Liver (tissue), 9 donors: ENCODE data around the gene CCDC182. TPM values are rescaled to one million over a fixed set of nuclear protein-coding genes. Genes with fewer than 3 reads are reported as not detected.

ENCODE experiments used
- DNase-seq: peaks from one replicate; pipeline ENCODE4 v3.0.0-alpha.2; 2017; ENCODE audit warnings: low spot score
- H3K27ac ChIP-seq, 2 donors: one replicate each; pipeline ENCODE4 v1.7.0; 2013; ENCODE audit warnings: inconsistent platforms in 2 of 2, low read length in 2 of 2, control low read depth in 1 of 2, low read depth in 1 of 2, mild to moderate bottlenecking in 1 of 2
- H3K27me3 ChIP-seq, 4 donors: one replicate each; pipeline versions ENCODE4 v1.6.1 to v1.7.0; 2013; ENCODE audit warnings: low read length in 3 of 4, inconsistent platforms in 1 of 4, mild to moderate bottlenecking in 1 of 4, moderate library complexity in 1 of 4; ENCODE audit not compliant: control insufficient read depth in 4 of 4, insufficient read depth in 4 of 4
- H3K36me3 ChIP-seq, 4 donors: one replicate each; pipeline versions ENCODE4 v1.6.1 to v1.7.0; 2013; ENCODE audit warnings: low read length in 3 of 4, mild to moderate bottlenecking in 3 of 4, low read depth in 1 of 4, moderate library complexity in 1 of 4; ENCODE audit not compliant: control insufficient read depth in 4 of 4, insufficient read depth in 3 of 4
- H3K4me1 ChIP-seq, 4 donors: one replicate each; pipeline versions ENCODE4 v1.6.1 to v1.7.0; 2013; ENCODE audit warnings: low read length in 3 of 4, mild to moderate bottlenecking in 3 of 4, moderate library complexity in 1 of 4; ENCODE audit not compliant: control insufficient read depth in 4 of 4, insufficient read depth in 4 of 4
- H3K4me3 ChIP-seq, 3 donors: one replicate each; pipeline versions ENCODE4 v1.6.1 to v1.7.0; 2013; ENCODE audit warnings: low read length in 3 of 3, control low read depth in 1 of 3, low read depth in 1 of 3, mild to moderate bottlenecking in 1 of 3
- H3K9ac ChIP-seq, 2 donors: one replicate each; pipeline ENCODE4 v1.7.0; 2013; ENCODE audit warnings: low read length in 2 of 2, mild to moderate bottlenecking in 2 of 2, moderate library complexity in 2 of 2, control low read depth in 1 of 2, low read depth in 1 of 2
- H3K9me3 ChIP-seq, 4 donors: one replicate each; pipeline versions ENCODE4 v1.6.1 to v1.7.0; 2013; ENCODE audit warnings: low read length in 3 of 4; ENCODE audit not compliant: control insufficient read depth in 4 of 4
- ATF3 ChIP-seq: IDR thresholded peaks from 2 replicates; pipeline ENCODE4 v1.6.1; 2016; ENCODE audit warnings: antibody characterized with exemption
- FOXA2 ChIP-seq: IDR thresholded peaks from 2 replicates; pipeline ENCODE4 v1.6.1; 2016; ENCODE audit warnings: antibody characterized with exemption
- GABPA ChIP-seq, 2 donors: IDR thresholded peaks in 1 of 2; conservative IDR thresholded peaks in 1 of 2; 2 replicates each; pipeline ENCODE4 v1.6.1; 2016; ENCODE audit warnings: antibody characterized with exemption in 2 of 2, mild to moderate bottlenecking in 1 of 2, moderate library complexity in 1 of 2
- HNF4A ChIP-seq, 2 donors: conservative IDR thresholded peaks; 2 replicates each; pipeline ENCODE4 v1.6.1; 2016; ENCODE audit warnings: antibody characterized with exemption in 2 of 2, mild to moderate bottlenecking in 2 of 2
- HNF4G ChIP-seq: IDR thresholded peaks from 2 replicates; pipeline ENCODE4 v1.6.1; 2016; ENCODE audit warnings: antibody characterized with exemption
- JUND ChIP-seq, 2 donors: IDR thresholded peaks; 2 replicates each; pipeline ENCODE4 v1.6.1; 2016; ENCODE audit warnings: antibody characterized with exemption in 2 of 2
- NR2F2 ChIP-seq: IDR thresholded peaks from 2 replicates; pipeline ENCODE4 v1.6.1; 2016; ENCODE audit warnings: antibody characterized with exemption
- RXRA ChIP-seq, 2 donors: IDR thresholded peaks; 2 replicates each; pipeline ENCODE4 v1.6.1; 2017 to 2018; ENCODE audit warnings: antibody characterized with exemption in 2 of 2, mild to moderate bottlenecking in 1 of 2
- SP1 ChIP-seq: IDR thresholded peaks from 2 replicates; pipeline ENCODE4 v1.6.1; 2018; ENCODE audit warnings: antibody characterized with exemption, mild to moderate bottlenecking
- TAF1 ChIP-seq: conservative IDR thresholded peaks from 2 replicates; pipeline ENCODE4 v1.6.1; 2016; ENCODE audit warnings: antibody characterized with exemption, mild to moderate bottlenecking
- YY1 ChIP-seq: IDR thresholded peaks from 2 replicates; pipeline ENCODE4 v1.6.1; 2016; ENCODE audit warnings: antibody characterized with exemption, mild to moderate bottlenecking
- WGBS: extraction: QIAGEN DNeasy Blood & Tissue Kit; methylation state at CpG from one replicate; pipeline ENCODE4 v1.1.7; 2013; 5-methylcytosine and 5-hydroxymethylcytosine counted together
- polyA plus RNA-seq, 2 donors: library from polyadenylated mRNA; stranded (reverse) in 1 of 2; unstranded in 1 of 2; fragments of 200-250 nt in 1 of 2; fragments of >200 nt in 1 of 2; fragmentation: Nextera tagmentation in 1 of 2; extraction: Ambion mirVana in 1 of 2; gene quantifications; one replicate each; pipeline versions ENCODE4 v1.2.1 to v1.2.3, GENCODE V29; 2013 to 2015
- total RNA-seq, 2 donors: library from RNA; depleted of rRNA; stranded (reverse); fragments of >200 nt; gene quantifications; one replicate each; pipeline ENCODE4 v1.2.3, GENCODE V29; 2014
- TF ChIP-seq, protein P1 (sequence below): IDR thresholded peaks from 2 replicates; pipeline ENCODE4 v1.6.1; 2016; ENCODE audit warnings: antibody characterized with exemption
- TF ChIP-seq, protein P2 (sequence below): fragments of 150-350 bp; IDR thresholded peaks from 2 replicates; pipeline ENCODE4 v1.5.1; 2017; ENCODE audit warnings: improper control_type of control experiment, low read depth, low read length; ENCODE audit not compliant: missing input control
- donor health status: healthy.
- donor health status: healthy.
- donor health status: healthy.
- donor health status: healthy.
- donor health status: healthy.

The CCDC182 gene
- total and polyA plus RNA-seq, 4 donors = not detected

DNA sequence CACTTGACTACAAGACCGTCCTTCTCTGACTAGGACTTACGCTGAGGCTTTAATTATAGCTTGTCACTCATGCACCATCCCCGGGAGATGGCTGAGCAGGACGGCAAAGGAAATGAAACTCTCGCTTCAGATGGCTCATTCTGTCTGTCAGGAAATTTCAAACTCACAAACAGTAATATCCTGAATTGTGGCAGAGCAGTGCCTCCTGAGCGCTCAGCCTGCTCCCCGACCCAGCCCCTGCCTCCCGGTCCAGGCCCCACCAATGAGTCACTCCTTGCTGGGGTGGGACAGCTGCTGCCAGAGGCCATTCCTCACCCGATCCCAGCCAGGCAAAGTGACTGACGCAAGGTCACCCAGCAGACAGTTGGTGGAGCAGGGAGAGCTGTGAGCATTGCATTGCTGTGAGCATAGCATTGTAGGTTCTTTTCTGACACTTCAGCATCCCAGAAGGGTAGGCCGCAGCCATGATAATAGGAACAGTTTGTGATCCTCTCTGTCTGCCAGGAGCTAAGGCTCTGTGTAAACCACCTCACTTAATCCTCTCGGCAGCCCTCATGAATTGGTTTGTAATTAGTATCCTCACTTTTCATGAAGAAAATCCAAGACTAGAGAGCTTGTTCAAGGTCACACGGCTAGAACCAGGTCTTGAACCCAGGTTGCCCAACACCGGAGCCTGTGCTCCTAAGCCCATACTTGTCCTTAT, 20.9 kb downstream of the CCDC182 start:
- TF ChIP-seq, protein P1, sequence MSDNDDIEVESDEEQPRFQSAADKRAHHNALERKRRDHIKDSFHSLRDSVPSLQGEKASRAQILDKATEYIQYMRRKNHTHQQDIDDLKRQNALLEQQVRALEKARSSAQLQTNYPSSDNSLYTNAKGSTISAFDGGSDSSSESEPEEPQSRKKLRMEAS = no peak

DNA sequence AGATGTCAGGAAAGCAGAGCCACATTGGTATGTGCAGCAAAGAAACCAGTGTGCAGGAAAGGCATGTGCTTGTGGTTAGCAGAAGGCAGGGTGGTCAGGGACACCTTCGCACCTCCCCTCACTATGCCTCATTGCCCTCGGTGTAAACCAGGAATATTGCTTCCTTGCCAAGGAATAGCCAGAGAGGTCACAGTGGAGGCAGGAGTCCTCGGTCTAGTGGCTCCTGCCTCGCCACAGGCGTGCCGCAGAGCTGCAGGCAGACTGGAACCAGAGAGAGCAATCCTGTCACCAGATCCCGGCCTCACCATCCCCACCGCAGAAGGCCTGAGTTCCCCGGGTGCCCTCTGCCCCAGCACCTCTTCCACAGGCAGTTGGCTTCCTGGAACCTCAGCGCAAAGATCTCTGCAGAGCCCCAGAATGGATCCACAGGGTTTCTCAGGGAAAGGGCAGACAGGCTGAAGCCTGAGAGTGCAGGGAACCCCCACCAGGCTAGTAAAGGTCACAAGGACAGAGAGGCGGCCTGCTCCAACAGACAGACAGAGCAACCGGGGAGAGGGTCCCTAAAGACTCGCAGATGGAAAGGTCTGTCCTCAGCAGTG, 21.6 kb downstream of the CCDC182 start:
- Histone ChIP-seq H3K27ac (no peak overlapping the region), H3K9ac (no peak overlapping the region), H3K4me3 (no peak overlapping the region), H3K4me1 (no peaks in the 10 kb centered on the region), H3K36me3 (no peaks in the 10 kb centered on the region), H3K9me3 (no peaks in the 10 kb centered on the region), H3K27me3 (peaks cover 0 to 3% (median 0%) of the 10 kb centered on the region in 4 donors)
- TF ChIP-seq, protein P1 = no peak
- TF ChIP-seq NR2F2 = no peak
- no peak for TF ChIP-seq FOXA2
- 88% methylated on average over 13 of the region's 13 CpGs for WGBS
- DNase-seq = no peak

More for the DNA sequence above, 20.9 kb downstream of the CCDC182 start:
- Histone ChIP-seq H3K27ac (no peak overlapping the region), H3K9ac (no peak overlapping the region), H3K4me3 (no peak overlapping the region), H3K9me3 (no peaks in the 10 kb centered on the region), H3K36me3 (no peaks in the 10 kb centered on the region), H3K27me3 (peaks cover 0 to under 1% (median 0%) of the 10 kb centered on the region in 4 donors), H3K4me1 (no peaks in the 10 kb centered on the region)
- no peak for DNase-seq
- WGBS = 82% methylated on average over 14 of the region's 14 CpGs

DNA sequence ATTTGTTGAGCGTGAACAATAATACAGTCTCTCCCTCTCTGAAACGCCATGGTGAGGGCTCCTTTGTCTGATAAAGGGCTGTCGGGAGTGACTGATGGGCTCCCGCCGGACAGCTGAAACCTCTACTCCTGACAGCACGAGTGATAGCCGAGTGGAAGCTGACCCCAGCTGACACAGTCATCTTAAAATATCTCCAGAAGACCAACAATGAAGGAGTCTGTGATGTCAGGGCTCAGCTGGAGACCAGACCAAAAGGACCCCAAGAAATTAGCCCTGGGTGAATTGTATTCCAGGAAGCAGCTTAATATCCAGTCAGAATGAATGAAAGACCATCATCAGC, 22.4 kb downstream of the CCDC182 start:
- Histone ChIP-seq H3K9me3 (no peaks in the 10 kb centered on the region), H3K9ac (no peak overlapping the region), H3K36me3 (no peaks in the 10 kb centered on the region), H3K4me3 (no peak overlapping the region), H3K4me1 (no peaks in the 10 kb centered on the region), H3K27me3 (peaks cover 0 to 3% (median 0%) of the 10 kb centered on the region in 4 donors), H3K27ac (no peak overlapping the region)
- TF ChIP-seq FOXA2 (no peak), GABPA (IDR thresholded peaks at IDR 0.05 in 1 of 2, conservative IDR thresholded peaks at IDR 0.05 in 1 of 2) (no peak), YY1 (no peak), NR2F2 (no peak), TAF1 (no peak), JUND (IDR thresholded peaks at IDR 0.05) (no peak), SP1 (no peak), RXRA (IDR thresholded peaks at IDR 0.05) (no peak), HNF4G (no peak), ATF3 (no peak), HNF4A (conservative IDR thresholded peaks at IDR 0.05) (no peak)
- TF ChIP-seq, protein P2, sequence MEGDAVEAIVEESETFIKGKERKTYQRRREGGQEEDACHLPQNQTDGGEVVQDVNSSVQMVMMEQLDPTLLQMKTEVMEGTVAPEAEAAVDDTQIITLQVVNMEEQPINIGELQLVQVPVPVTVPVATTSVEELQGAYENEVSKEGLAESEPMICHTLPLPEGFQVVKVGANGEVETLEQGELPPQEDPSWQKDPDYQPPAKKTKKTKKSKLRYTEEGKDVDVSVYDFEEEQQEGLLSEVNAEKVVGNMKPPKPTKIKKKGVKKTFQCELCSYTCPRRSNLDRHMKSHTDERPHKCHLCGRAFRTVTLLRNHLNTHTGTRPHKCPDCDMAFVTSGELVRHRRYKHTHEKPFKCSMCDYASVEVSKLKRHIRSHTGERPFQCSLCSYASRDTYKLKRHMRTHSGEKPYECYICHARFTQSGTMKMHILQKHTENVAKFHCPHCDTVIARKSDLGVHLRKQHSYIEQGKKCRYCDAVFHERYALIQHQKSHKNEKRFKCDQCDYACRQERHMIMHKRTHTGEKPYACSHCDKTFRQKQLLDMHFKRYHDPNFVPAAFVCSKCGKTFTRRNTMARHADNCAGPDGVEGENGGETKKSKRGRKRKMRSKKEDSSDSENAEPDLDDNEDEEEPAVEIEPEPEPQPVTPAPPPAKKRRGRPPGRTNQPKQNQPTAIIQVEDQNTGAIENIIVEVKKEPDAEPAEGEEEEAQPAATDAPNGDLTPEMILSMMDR = no peak
- WGBS = 83% methylated on average over 7 of the region's 7 CpGs
- no peak for DNase-seq
